AG09319 (cell line): Measurements from ENCODE around the gene FAM20C.
A peak's percentile ranks its signal among the peaks of the same experiment; 100 is the strongest.

Experiments used
- DNase-seq: peaks from one replicate; pipeline ENCODE4 v3.0.0-alpha.2; 2010; ENCODE audit warnings: low read depth; ENCODE audit errors: extremely low read depth
- CTCF ChIP-seq: IDR thresholded peaks from 2 replicates; pipeline ENCODE4 v1.5.1; 2011; ENCODE audit warnings: low read depth, mild to moderate bottlenecking, inconsistent platforms, low read length, moderate library complexity

Gene FAM20C

GRCh38 chr7:266851-267840 is 74.8 kb downstream of the FAM20C start:
- TF ChIP-seq CTCF = peak; percentile 13
- no peak for DNase-seq

GRCh38 chr7:268991-269390 is 76.6 kb downstream of the FAM20C start:
- TF ChIP-seq CTCF = no peak
- no peak for DNase-seq

- no peak for TF ChIP-seq CTCF
- DNase-seq = no peak
Measured at GRCh38 chr7:269721-270120, 77.3 kb downstream of the FAM20C start.

GRCh38 chr7:270351-270983 is 78.1 kb downstream of the FAM20C start:
- no peak for TF ChIP-seq CTCF
- DNase-seq = no peak

GRCh38 chr7:271266-272107 is 79.1 kb downstream of the FAM20C start:
- DNase-seq = no peak
- no peak for TF ChIP-seq CTCF

- DNase-seq = no peak
- TF ChIP-seq CTCF = no peak
Measured at GRCh38 chr7:272108-272615, 79.8 kb downstream of the FAM20C start.
